Omental fat pad (tissue), 4 donors: ENCODE results near the gene ARAP2. TPM values are rescaled to one million over a fixed set of nuclear protein-coding genes. Genes with fewer than 3 reads are reported as not detected.

Experiments used
- ATAC-seq: fragments of 150-250 bp; one replicate; pipeline ENCODE4 v1.9.1; 2016; ENCODE audit warnings: mild to moderate bottlenecking, moderate library complexity; ENCODE audit not compliant: low FRiP score
- DNase-seq: peaks from one replicate; pipeline ENCODE4 v3.0.0-alpha.2; 2019; ENCODE audit warnings: low spot score
- total RNA-seq, 4 donors: library from RNA; depleted of rRNA; stranded (reverse); fragments of >200 nt; gene quantifications; one replicate each; pipeline ENCODE4 v1.1.0, GENCODE V29; 2016
- TF ChIP-seq, protein P1 (sequence below), 3 donors: fragments of 450-650 bp; IDR thresholded peaks; one replicate each; pipeline ENCODE4 v1.5.1; 2016 to 2017; ENCODE audit warnings: antibody characterized with exemption in 3 of 3, mild to moderate bottlenecking in 3 of 3, moderate library complexity in 2 of 3

Gene ARAP2
- total RNA-seq, 4 donors from 2014 or later = 21.6 to 138 (median 72.3) TPM

DNA sequence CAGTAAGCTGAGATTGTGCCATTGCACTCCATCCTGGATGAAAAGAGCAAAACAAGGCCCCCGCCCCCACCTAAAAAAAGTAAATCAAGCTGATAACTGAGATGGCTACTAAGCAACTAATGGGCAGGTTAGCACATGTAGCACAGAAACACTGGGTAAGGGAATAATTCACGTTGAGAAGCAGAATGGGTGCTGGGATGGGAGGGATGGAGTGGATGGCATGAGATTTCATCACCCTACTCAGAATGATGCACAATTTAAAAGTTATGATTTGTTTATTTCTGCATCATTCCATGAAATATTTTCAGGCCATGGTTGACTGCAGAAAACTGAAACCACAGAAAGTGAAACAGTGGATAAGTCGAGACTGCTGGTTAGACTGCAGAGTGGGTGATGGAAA lies 224.0 kb downstream of the ARAP2 start:
- no peak for ATAC-seq
- TF ChIP-seq, protein P1, sequence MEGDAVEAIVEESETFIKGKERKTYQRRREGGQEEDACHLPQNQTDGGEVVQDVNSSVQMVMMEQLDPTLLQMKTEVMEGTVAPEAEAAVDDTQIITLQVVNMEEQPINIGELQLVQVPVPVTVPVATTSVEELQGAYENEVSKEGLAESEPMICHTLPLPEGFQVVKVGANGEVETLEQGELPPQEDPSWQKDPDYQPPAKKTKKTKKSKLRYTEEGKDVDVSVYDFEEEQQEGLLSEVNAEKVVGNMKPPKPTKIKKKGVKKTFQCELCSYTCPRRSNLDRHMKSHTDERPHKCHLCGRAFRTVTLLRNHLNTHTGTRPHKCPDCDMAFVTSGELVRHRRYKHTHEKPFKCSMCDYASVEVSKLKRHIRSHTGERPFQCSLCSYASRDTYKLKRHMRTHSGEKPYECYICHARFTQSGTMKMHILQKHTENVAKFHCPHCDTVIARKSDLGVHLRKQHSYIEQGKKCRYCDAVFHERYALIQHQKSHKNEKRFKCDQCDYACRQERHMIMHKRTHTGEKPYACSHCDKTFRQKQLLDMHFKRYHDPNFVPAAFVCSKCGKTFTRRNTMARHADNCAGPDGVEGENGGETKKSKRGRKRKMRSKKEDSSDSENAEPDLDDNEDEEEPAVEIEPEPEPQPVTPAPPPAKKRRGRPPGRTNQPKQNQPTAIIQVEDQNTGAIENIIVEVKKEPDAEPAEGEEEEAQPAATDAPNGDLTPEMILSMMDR (IDR thresholded peaks at IDR 0.05) = no peak
- no peak for DNase-seq

Other genes starting within 250 kb of the ARAP2 start
- 1 to 10 TPM in 3 of 4 donors, under 1 TPM in 1; 0.84 to 3.0 (median 1.2) TPM for gene DTHD1, start 37.1 kb upstream of the ARAP2 start, total RNA-seq